Prostate gland (tissue), 2 donors: Measurements from ENCODE around the gene ETV3L. TPM values are rescaled to one million over a fixed set of nuclear protein-coding genes. Genes with fewer than 3 reads are reported as not detected.

Experiments
- DNase-seq: peaks from one replicate; pipeline ENCODE4 v3.0.0-alpha.2; 2019; ENCODE audit warnings: low spot score
- H3K27ac ChIP-seq, 2 donors: fragments of 200-600 bp; sonication (generic); 2 replicates each; pipeline ENCODE4 v1.5.1; 2017 to 2019
- H3K27me3 ChIP-seq: fragments of 200-600 bp; sonication (generic); replicated peaks from 2 replicates; pipeline ENCODE4 v1.5.1; 2019; ENCODE audit not compliant: insufficient read depth
- H3K36me3 ChIP-seq, 2 donors: fragments of 200-600 bp; sonication (generic); 1 replicate in 1 of 2; 2 replicates in 1 of 2; pipeline versions ENCODE4 v1.5.1 to v1.8.1; 2017 to 2019
- H3K4me1 ChIP-seq: fragments of 200-600 bp; sonication (generic); replicated peaks from 2 replicates; pipeline ENCODE4 v1.5.1; 2019
- H3K4me3 ChIP-seq, 2 donors: fragments of 200-600 bp; sonication (generic); 2 replicates each; pipeline ENCODE4 v1.5.1; 2017 to 2019
- H3K9me3 ChIP-seq: fragments of 200-600 bp; sonication (generic); 2 replicates; pipeline ENCODE4 v1.5.1; 2017
- CTCF ChIP-seq, 4 experiments: fragments of 200-600 bp in 2 of 4; fragments of 450-650 bp in 2 of 4; sonication (generic) in 2 of 4; IDR thresholded peaks; 1 replicate in 3 of 4; 2 replicates in 1 of 4; pipeline ENCODE4 v1.5.1; 2016 to 2019; ENCODE audit warnings: antibody characterized with exemption in 4 of 4, mild to moderate bottlenecking in 2 of 4, moderate library complexity in 2 of 4
- POLR2A ChIP-seq: fragments of 450-650 bp; IDR thresholded peaks from one replicate; pipeline ENCODE4 v1.6.1; 2016; ENCODE audit warnings: antibody characterized with exemption, mild to moderate bottlenecking
- POLR2AphosphoS5 ChIP-seq: sonication (generic); formaldehyde crosslinking; IDR thresholded peaks from one replicate; pipeline ENCODE4 v1.6.1; 2017; ENCODE audit warnings: antibody characterized with exemption
- WGBS: methylation state at CpG from one replicate; pipeline ENCODE4 v1.1.5; 2018; 5-methylcytosine and 5-hydroxymethylcytosine counted together
- intact Hi-C: fragments of 100-400 bp; cut with DNase I; formaldehyde crosslinking; loops from one replicate; pipeline ENCODE4 v1.14.2; 2022
- total RNA-seq, 2 donors: library from RNA; depleted of rRNA; stranded (reverse); fragments of >200 nt; gene quantifications; one replicate each; pipeline ENCODE4 v1.1.0, GENCODE V29; 2016

ETV3L gene
- total RNA-seq, 2 donors from 2014 or later = not detected

- Histone ChIP-seq H3K27me3 (peaks cover 3% of the 10 kb centered on the region), H3K27ac (no peak overlapping the region), H3K4me3 (no peak overlapping the region), H3K36me3 (no peaks in the 10 kb centered on the region), H3K9me3 (no peaks in the 10 kb centered on the region), H3K4me1 (no peaks in the 10 kb centered on the region)
- WGBS = 28% methylated on average over 19 of the region's 19 CpGs
- intact Hi-C loops = no loop called here
- DNase-seq = no peak
- TF ChIP-seq POLR2AphosphoS5 (no peak), POLR2A (no peak), CTCF (IDR thresholded peaks at IDR 0.05) (no peak)
Observed at GRCh38 chr1:157107702-157108101, 8.1 kb upstream of the ETV3L start.

GRCh38 chr1:157106813-157107189 is 7.2 kb upstream of the ETV3L start:
- Histone ChIP-seq H3K4me1 (no peaks in the 10 kb centered on the region), H3K27me3 (peaks cover 3% of the 10 kb centered on the region), H3K4me3 (no peak overlapping the region), H3K36me3 (no peaks in the 10 kb centered on the region), H3K27ac (no peak overlapping the region), H3K9me3 (no peaks in the 10 kb centered on the region)
- TF ChIP-seq POLR2A (no peak), CTCF (IDR thresholded peaks at IDR 0.05) (no peak), POLR2AphosphoS5 (no peak)
- intact Hi-C loops = no loop called here
- no peak for DNase-seq
- 68% methylated on average over 6 of the region's 6 CpGs for WGBS

GRCh38 chr1:157105988-157106812 is 6.6 kb upstream of the ETV3L start:
- no peak overlapping the region for H3K4me3 ChIP-seq
- no peaks in the 10 kb centered on the region for H3K9me3 ChIP-seq
- peaks cover 3% of the 10 kb centered on the region for H3K27me3 ChIP-seq
- H3K36me3 ChIP-seq = no peaks in the 10 kb centered on the region
- H3K4me1 ChIP-seq = no peaks in the 10 kb centered on the region
- TF ChIP-seq POLR2A = no peak
- no peak for TF ChIP-seq CTCF (IDR thresholded peaks at IDR 0.05)
- no peak for TF ChIP-seq POLR2AphosphoS5
- H3K27ac ChIP-seq = no peak overlapping the region
- DNase-seq = no peak
- WGBS = 55% methylated on average over 6 of the region's 6 CpGs
- intact Hi-C loops = no loop called here

GRCh38 chr1:157105298-157105987 is 5.8 kb upstream of the ETV3L start:
- H3K9me3 ChIP-seq = no peaks in the 10 kb centered on the region
- H3K4me1 ChIP-seq = no peaks in the 10 kb centered on the region
- TF ChIP-seq CTCF (IDR thresholded peaks at IDR 0.05) (no peak), POLR2AphosphoS5 (no peak), POLR2A (no peak)
- no peak overlapping the region for H3K27ac ChIP-seq
- intact Hi-C loops = no loop called here
- H3K27me3 ChIP-seq = peaks cover 3% of the 10 kb centered on the region
- H3K4me3 ChIP-seq = no peak overlapping the region
- WGBS = 64% methylated on average over 14 of the region's 14 CpGs
- no peak for DNase-seq
- no peaks in the 10 kb centered on the region for H3K36me3 ChIP-seq
